ENCODE results near the gene AFM.

The AFM gene

GRCh38 chr4:73481358-73481757 is at the start of gene AFM:
TSS of gene AFM (plus strand) at chr4:73481745. CDS start at chr4:73481776, 31 bp downstream.
- DNase-seq (ENCODE audit: low read depth in 2 of 2) = no peak

GRCh38 chr4:73431813-73432168 is 49.8 kb upstream of the AFM start:
- no peak for DNase-seq (ENCODE audit: low read depth in 2 of 2)

GRCh38 chr4:73432169-73433000 is 49.2 kb upstream of the AFM start:
- no peak for DNase-seq (ENCODE audit: low read depth in 2 of 2)

- DNase-seq (ENCODE audit: low read depth in 2 of 2) = no peak
These were observed 48.4 kb upstream of the AFM start for GRCh38 chr4:73433140-73433539.

- no peak for DNase-seq (ENCODE audit: low read depth in 2 of 2)
These were observed 47.2 kb upstream of the AFM start for GRCh38 chr4:73434311-73434710.

GRCh38 chr4:73435984-73436383 is 45.6 kb upstream of the AFM start, which contains the start of gene AFP:
TSS of gene AFP (plus strand) at chr4:73436221. CDS start at chr4:73436263, 42 bp downstream.
- no peak for DNase-seq (ENCODE audit: low read depth in 2 of 2)

GRCh38 chr4:73436674-73437557 is 44.6 kb upstream of the AFM start:
- DNase-seq (ENCODE audit: low read depth in 2 of 2) = no peak

- DNase-seq (ENCODE audit: low read depth in 2 of 2) = no peak
These were observed 44.0 kb upstream of the AFM start for GRCh38 chr4:73437558-73437956.

- no peak for DNase-seq (ENCODE audit: low read depth in 2 of 2)
These were observed 43.5 kb upstream of the AFM start for GRCh38 chr4:73438048-73438447.

GRCh38 chr4:73438582-73439215 is 42.8 kb upstream of the AFM start:
- no peak for DNase-seq (ENCODE audit: low read depth in 2 of 2)

GRCh38 chr4:73439445-73439844 is 42.1 kb upstream of the AFM start:
- no peak for DNase-seq (ENCODE audit: low read depth in 2 of 2)

GRCh38 chr4:73439991-73440390 is 41.6 kb upstream of the AFM start:
- no peak for DNase-seq (ENCODE audit: low read depth in 2 of 2)

GRCh38 chr4:73440653-73441052 is 40.9 kb upstream of the AFM start:
- no peak for DNase-seq (ENCODE audit: low read depth in 2 of 2)

- DNase-seq (ENCODE audit: low read depth in 2 of 2) = no peak
These were observed 39.3 kb upstream of the AFM start for GRCh38 chr4:73442275-73442674.

GRCh38 chr4:73443224-73443623 is 38.3 kb upstream of the AFM start:
- DNase-seq (ENCODE audit: low read depth in 2 of 2) = no peak

GRCh38 chr4:73445383-73446335 is 35.9 kb upstream of the AFM start:
- DNase-seq (ENCODE audit: low read depth in 2 of 2) = no peak

GRCh38 chr4:73446336-73446938 is 35.1 kb upstream of the AFM start:
- no peak for DNase-seq (ENCODE audit: low read depth in 2 of 2)

GRCh38 chr4:73447671-73448070 is 33.9 kb upstream of the AFM start:
- no peak for DNase-seq (ENCODE audit: low read depth in 2 of 2)

GRCh38 chr4:73448448-73449203 is 32.9 kb upstream of the AFM start:
- no peak for DNase-seq (ENCODE audit: low read depth in 2 of 2)

- no peak for DNase-seq (ENCODE audit: low read depth in 2 of 2)
These were observed 31.0 kb upstream of the AFM start for GRCh38 chr4:73450398-73451004.

All from activated CD4-positive, alpha-beta T cell treated with anti-CD3 and anti-CD28 coated beads for 24 hours (primary cell).